AG04449 (cell line): ENCODE measurements around the gene MAML2.

Source experiments
- CTCF ChIA-PET: fragments of 350-600 bp; formaldehyde crosslinking; extraction: SDS; loops from one replicate; lab custom pipeline; 2021; ENCODE audit warnings: antibody characterized with exemption; lab: Yijun Ruan, JAX
- POLR2A ChIA-PET: fragments of 400-600, 350-600 bp; formaldehyde crosslinking; extraction: SDS; loops from one replicate; lab custom pipeline; 2020; ENCODE audit warnings: antibody characterized with exemption, inconsistent platforms; lab: Yijun Ruan, JAX
- DNase-seq: peaks from one replicate; pipeline ENCODE4 v3.0.0-alpha.2; 2010; ENCODE audit warnings: low read depth, low spot score
- H3K4me3 ChIP-seq: 2 replicates; pipeline ENCODE4 v1.5.1; 2011; ENCODE audit warnings: low read depth, mild to moderate bottlenecking, control low read depth, low read length
- CTCF ChIP-seq: IDR thresholded peaks from one replicate; pipeline ENCODE4 v1.5.1; 2011; ENCODE audit warnings: mild to moderate bottlenecking, moderate library complexity, low read length, control low read depth, inconsistent platforms; ENCODE audit not compliant: insufficient read depth; ENCODE audit errors: missing control alignments

The MAML2 gene

GRCh38 chr11:96335388-96335787 lies 7.6 kb downstream of the MAML2 start:
- no peak overlapping the region for H3K4me3 ChIP-seq
- POLR2A ChIA-PET = no interaction called here
- CTCF ChIA-PET = interaction anchor here (0.7 to 1.1 kb wide), 5 partner anchors 8 to 349 kb away, joined by 3 to 5 read pairs (median 3); no protein-coding TSS in a partner anchor
- DNase-seq = no peak
- no peak for TF ChIP-seq CTCF

DNA sequence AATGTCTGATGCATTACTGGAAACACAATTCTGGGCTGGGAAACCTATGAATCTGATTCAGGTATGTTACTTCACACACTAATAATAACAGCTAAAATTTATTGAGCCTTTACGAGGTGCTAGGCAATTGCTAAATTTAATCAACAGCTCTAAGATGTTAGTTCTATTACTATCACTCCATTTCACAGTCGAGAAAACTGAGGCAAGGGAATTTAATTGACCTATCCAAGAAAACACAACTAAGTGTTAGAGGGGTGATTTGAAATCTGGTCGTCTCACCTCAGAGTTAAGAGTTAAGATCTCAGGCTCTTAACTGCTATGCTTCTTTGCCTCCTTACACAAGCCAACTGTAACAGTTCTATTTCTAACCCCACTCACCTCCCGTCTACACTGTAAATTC lies 8.8 kb downstream of the MAML2 start:
- H3K4me3 ChIP-seq = no peak overlapping the region
- no peak for DNase-seq
- POLR2A ChIA-PET = no interaction called here
- CTCF ChIA-PET = interaction anchor here (0.6 to 1.4 kb wide), 3 partner anchors 9 to 179 kb away, joined by 3 to 5 read pairs (median 3); partner anchors contain the start of gene MAML2
- TF ChIP-seq CTCF = no peak

DNA sequence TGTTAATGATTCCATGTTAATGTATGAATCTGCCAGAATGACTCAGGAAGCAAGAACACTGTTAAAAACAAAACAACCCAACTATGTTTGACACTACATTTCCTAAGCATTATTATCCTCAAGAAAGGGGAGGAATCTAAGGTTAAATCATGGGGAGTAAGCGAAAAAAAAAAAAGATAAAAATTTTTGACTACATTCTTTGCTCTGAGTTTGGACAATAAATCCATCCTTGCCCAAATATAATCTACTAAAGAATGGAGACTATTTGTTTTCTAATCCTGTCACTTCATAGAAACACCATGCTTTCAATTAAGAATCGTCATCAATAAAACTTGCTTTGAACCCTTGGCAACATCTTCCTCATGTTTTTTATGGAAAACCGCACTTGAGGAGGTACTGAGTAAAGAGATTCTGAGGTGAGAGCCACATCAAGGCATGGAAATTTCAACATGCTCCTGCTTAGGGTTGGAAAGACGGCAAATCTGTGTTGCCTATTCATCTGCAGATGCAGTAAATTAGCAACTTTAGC lies 9.7 kb downstream of the MAML2 start:
- no peak for DNase-seq
- TF ChIP-seq CTCF = no peak
- POLR2A ChIA-PET = no interaction called here
- CTCF ChIA-PET = interaction anchor here (1.6 to 2.1 kb wide), 2 partner anchors 8 to 10 kb away, joined by 9 to 11 read pairs; partner anchors contain the start of gene MAML2
- no peak overlapping the region for H3K4me3 ChIP-seq

DNA sequence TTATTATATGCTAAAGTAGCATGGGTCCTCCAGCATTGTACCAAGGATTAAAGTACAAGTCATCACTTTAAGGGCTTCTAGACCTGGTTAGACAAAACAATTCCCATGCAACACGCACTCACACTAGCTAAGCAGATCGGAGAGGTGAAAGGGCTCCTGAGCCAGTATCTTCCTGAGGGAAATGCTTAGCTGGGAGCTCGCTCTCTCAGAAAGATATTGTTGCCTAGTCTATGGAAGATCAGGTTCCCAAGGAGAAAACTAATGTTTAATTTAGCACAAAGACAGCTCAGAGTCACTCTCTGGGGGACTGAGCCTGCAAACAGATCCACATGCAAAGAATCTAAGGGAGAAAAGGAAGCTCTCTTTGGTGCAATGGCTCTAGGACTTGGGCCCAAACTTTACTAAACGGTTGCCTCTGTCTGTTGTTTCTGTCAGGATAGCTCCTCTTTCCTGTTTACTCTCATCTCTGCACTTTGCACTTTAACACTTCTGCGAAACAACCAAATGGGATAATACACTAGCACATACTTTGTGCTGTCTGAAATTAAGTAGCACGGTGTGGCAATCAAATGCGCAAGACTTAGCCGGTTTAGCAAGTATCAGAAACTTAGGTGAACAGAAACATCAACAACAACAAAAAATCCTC lies 10.7 kb downstream of the MAML2 start:
- H3K4me3 ChIP-seq = no peak overlapping the region
- DNase-seq = no peak
- ChIA-PET POLR2A (interaction anchor here (0.7 to 1.1 kb wide), 2 partner anchors 62 to 408 kb away, joined by 3 read pairs; partner anchors contain the start of gene MTMR2), CTCF (interaction anchor here (1.0 to 2.1 kb wide), 4 partner anchors 8 to 61 kb away, joined by 3 to 11 read pairs (median 6); partner anchors contain the start of gene MAML2)
- TF ChIP-seq CTCF = no peak

DNA sequence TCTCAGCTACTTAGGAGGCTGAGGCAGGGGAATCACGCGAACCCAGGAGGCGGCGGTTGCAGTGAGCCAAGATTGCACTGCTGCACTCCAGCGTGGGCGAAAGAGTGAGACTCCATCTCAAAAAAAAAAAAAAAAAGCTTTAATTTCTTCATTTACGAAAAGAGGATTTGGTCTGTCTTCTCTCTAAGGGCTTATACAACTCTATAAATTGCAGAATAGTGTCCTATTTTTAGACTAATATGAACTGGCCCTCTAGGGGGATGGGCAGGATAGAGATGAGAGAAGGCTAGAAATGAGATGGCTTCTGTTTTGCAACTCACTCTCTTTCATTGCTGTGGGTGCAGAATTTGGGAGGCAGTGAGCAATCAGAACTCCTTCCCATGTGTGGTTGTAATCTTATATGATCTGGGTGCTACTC lies 11.3 kb downstream of the MAML2 start:
- ChIA-PET POLR2A (interaction anchor here (1.1 kb wide), 1 partner anchor 408 kb away, joined by 3 read pairs; the partner anchor contains the start of gene MTMR2), CTCF (interaction anchor here (1.0 to 2.1 kb wide), 4 partner anchors 8 to 62 kb away, joined by 3 to 11 read pairs (median 6); partner anchors contain the start of gene MAML2)
- H3K4me3 ChIP-seq = no peak overlapping the region
- DNase-seq = no peak
- TF ChIP-seq CTCF = no peak

DNA sequence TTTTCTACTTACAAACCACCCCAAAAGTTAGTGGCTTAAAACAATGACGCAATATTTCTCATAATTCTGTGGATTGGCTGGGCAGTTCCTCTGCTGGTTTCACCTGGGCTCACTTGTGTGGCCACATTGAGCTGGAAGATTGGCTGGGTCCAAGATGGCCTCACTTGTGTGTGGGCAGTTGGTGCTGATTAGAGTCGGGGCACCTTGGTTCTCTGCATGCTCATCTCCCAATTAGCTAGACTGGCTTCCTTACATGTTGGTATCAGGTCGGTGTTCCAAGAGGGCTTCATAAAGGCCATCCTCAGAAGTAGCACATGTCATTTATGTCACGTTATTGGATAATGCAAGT lies 12.5 kb downstream of the MAML2 start:
- DNase-seq = no peak
- ChIA-PET POLR2A (no interaction called here), CTCF (interaction anchor here (1.2 kb wide), 1 partner anchor 13 kb away, joined by 6 read pairs; the partner anchor contains the start of gene MAML2)
- H3K4me3 ChIP-seq = no peak overlapping the region
- no peak for TF ChIP-seq CTCF
